MM.1S (cell line): ENCODE measurements around the gene PPP1R12B.
"Not testable (repeated sequence)": the region's sequence is repeated elsewhere in the genome, so short reads cannot be mapped to it uniquely, and the experiment has no call there.

Experiments
- DNase-seq: peaks from one replicate; pipeline ENCODE4 v3.0.0-alpha.2; 2015
- H2AFZ ChIP-seq: fragments of 300-600 bp; sonication (generic); 2 replicates; pipeline ENCODE4 v1.6.0; 2016; ENCODE audit warnings: antibody characterized with exemption, low read length
- H3F3A ChIP-seq: fragments of 300-600 bp; sonication (generic); 2 replicates; pipeline ENCODE4 v1.6.1; 2016; ENCODE audit warnings: mild to moderate bottlenecking, antibody characterized with exemption, low read length, moderate library complexity, mixed read lengths; ENCODE audit not compliant: insufficient read depth
- H3K27ac ChIP-seq: fragments of 300-600 bp; sonication (generic); 2 replicates; pipeline ENCODE4 v1.5.1; 2016; ENCODE audit warnings: mild to moderate bottlenecking, low read length
- H3K27me3 ChIP-seq: fragments of 300-600 bp; sonication (generic); replicated peaks from 2 replicates; pipeline ENCODE4 v1.6.0; 2016; ENCODE audit warnings: low read length; ENCODE audit not compliant: insufficient read depth
- H3K36me3 ChIP-seq: fragments of 300-600 bp; sonication (generic); replicated peaks from 2 replicates; pipeline ENCODE4 v1.6.1; 2016; ENCODE audit warnings: mild to moderate bottlenecking, low read length, mixed read lengths; ENCODE audit not compliant: insufficient read depth
- H3K4me1 ChIP-seq: fragments of 300-600 bp; sonication (generic); 2 replicates; pipeline ENCODE4 v1.6.1; 2016; ENCODE audit warnings: low read length, mixed read lengths
- H3K4me2 ChIP-seq: fragments of 300-600 bp; sonication (generic); 2 replicates; pipeline ENCODE4 v1.6.0; 2016; ENCODE audit warnings: low read depth, low read length
- H3K4me3 ChIP-seq: fragments of 300-600 bp; sonication (generic); 2 replicates; pipeline ENCODE4 v1.5.1; 2016; ENCODE audit warnings: low read length, mixed read lengths
- H3K79me2 ChIP-seq: fragments of 300-600 bp; sonication (generic); 2 replicates; pipeline ENCODE4 v1.6.1; 2016; ENCODE audit warnings: mixed run types, low read length, mixed read lengths
- H3K9ac ChIP-seq: fragments of 300-600 bp; sonication (generic); 2 replicates; pipeline ENCODE4 v1.6.1; 2016; ENCODE audit warnings: low read length, mixed read lengths
- H3K9me2 ChIP-seq: fragments of 300-600 bp; sonication (generic); replicated peaks from 2 replicates; pipeline ENCODE4 v1.6.1; 2016; ENCODE audit warnings: mild to moderate bottlenecking, low read length, mixed read lengths; ENCODE audit not compliant: insufficient read depth
- H3K9me3 ChIP-seq: fragments of 300-600 bp; sonication (generic); replicated peaks from 2 replicates; pipeline ENCODE4 v1.6.1; 2016; ENCODE audit warnings: mild to moderate bottlenecking, low read length, mixed read lengths; ENCODE audit not compliant: insufficient read depth
- H4K20me1 ChIP-seq: fragments of 300-600 bp; sonication (generic); 2 replicates; pipeline ENCODE4 v1.6.1; 2016; ENCODE audit warnings: mild to moderate bottlenecking, low read length, moderate library complexity, mixed read lengths; ENCODE audit not compliant: insufficient read depth
- EZH2 ChIP-seq: fragments of 300-600 bp; sonication (generic); optimal IDR thresholded peaks from 2 replicates; pipeline ENCODE3; 2017; ENCODE audit warnings: low read depth, mild to moderate bottlenecking, antibody characterized with exemption, low read length, mixed read lengths
- EZH2phosphoT487 ChIP-seq: fragments of 300-600 bp; sonication (generic); IDR thresholded peaks from 2 replicates; pipeline ENCODE4 v1.6.1; 2018; ENCODE audit warnings: antibody characterized with exemption, low read length
- TF ChIP-seq, protein P1 (sequence below): fragments of 300-600 bp; sonication (generic); IDR thresholded peaks from 2 replicates; pipeline ENCODE4 v1.5.1; 2016; ENCODE audit warnings: antibody characterized with exemption, low read length, mixed read lengths

Gene PPP1R12B

GRCh38 chr1:202365092-202365815, 16.8 kb downstream of the PPP1R12B start:
- Histone ChIP-seq H3K27ac (no peak overlapping the region), H3K36me3 (no peaks in the 10 kb centered on the region), H4K20me1 (peaks cover 3% of the 10 kb centered on the region; the same call in 1 of the 2 replicates), H3K79me2 (peaks cover 79% of the 10 kb centered on the region), H3K4me2 (no peak overlapping the region), H2AFZ (no peak overlapping the region), H3K27me3 (no peaks in the 10 kb centered on the region), H3K9me2 (no peaks in the 10 kb centered on the region), H3K4me1 (no peaks in the 10 kb centered on the region), H3K9me3 (no peaks in the 10 kb centered on the region), H3K4me3 (no peak overlapping the region), H3K9ac (no peak overlapping the region), H3F3A (no peaks in the 10 kb centered on the region)
- TF ChIP-seq EZH2phosphoT487 = no peak
- TF ChIP-seq, protein P1, sequence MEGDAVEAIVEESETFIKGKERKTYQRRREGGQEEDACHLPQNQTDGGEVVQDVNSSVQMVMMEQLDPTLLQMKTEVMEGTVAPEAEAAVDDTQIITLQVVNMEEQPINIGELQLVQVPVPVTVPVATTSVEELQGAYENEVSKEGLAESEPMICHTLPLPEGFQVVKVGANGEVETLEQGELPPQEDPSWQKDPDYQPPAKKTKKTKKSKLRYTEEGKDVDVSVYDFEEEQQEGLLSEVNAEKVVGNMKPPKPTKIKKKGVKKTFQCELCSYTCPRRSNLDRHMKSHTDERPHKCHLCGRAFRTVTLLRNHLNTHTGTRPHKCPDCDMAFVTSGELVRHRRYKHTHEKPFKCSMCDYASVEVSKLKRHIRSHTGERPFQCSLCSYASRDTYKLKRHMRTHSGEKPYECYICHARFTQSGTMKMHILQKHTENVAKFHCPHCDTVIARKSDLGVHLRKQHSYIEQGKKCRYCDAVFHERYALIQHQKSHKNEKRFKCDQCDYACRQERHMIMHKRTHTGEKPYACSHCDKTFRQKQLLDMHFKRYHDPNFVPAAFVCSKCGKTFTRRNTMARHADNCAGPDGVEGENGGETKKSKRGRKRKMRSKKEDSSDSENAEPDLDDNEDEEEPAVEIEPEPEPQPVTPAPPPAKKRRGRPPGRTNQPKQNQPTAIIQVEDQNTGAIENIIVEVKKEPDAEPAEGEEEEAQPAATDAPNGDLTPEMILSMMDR = no peak
- no peak for TF ChIP-seq EZH2
- no peak for DNase-seq

- H3K4me1 ChIP-seq = no peaks in the 10 kb centered on the region
- peaks cover 78% of the 10 kb centered on the region for H3K79me2 ChIP-seq
- TF ChIP-seq EZH2phosphoT487 (no peak), EZH2 (no peak)
- TF ChIP-seq, protein P1 = no peak
- H2AFZ ChIP-seq = no peak overlapping the region
- H3K9me3 ChIP-seq = no peaks in the 10 kb centered on the region
- no peak overlapping the region for H3K27ac ChIP-seq
- no peak overlapping the region for H3K4me3 ChIP-seq
- no peaks in the 10 kb centered on the region for H3K36me3 ChIP-seq
- H4K20me1 ChIP-seq = peaks cover 3% of the 10 kb centered on the region; the same call in 1 of the 2 replicates
- H3K4me2 ChIP-seq = no peak overlapping the region
- no peaks in the 10 kb centered on the region for H3K27me3 ChIP-seq
- H3K9me2 ChIP-seq = no peaks in the 10 kb centered on the region
- H3F3A ChIP-seq = no peaks in the 10 kb centered on the region
- DNase-seq = no peak
- H3K9ac ChIP-seq = no peak overlapping the region
These were observed 18.8 kb downstream of the PPP1R12B start for GRCh38 chr1:202367271-202367670.

- not testable (repeated sequence) for H3K27ac ChIP-seq, DNase-seq, H3K36me3 ChIP-seq, H3K9me3 ChIP-seq, H3F3A ChIP-seq, H3K9me2 ChIP-seq, H3K4me3 ChIP-seq, H3K4me2 ChIP-seq, H2AFZ ChIP-seq, H3K27me3 ChIP-seq, H3K9ac ChIP-seq, H3K4me1 ChIP-seq, H4K20me1 ChIP-seq
- H3K79me2 ChIP-seq = peaks cover 70% of the 10 kb centered on the region
These were observed 22.4 kb downstream of the PPP1R12B start for GRCh38 chr1:202370906-202371305.

DNA sequence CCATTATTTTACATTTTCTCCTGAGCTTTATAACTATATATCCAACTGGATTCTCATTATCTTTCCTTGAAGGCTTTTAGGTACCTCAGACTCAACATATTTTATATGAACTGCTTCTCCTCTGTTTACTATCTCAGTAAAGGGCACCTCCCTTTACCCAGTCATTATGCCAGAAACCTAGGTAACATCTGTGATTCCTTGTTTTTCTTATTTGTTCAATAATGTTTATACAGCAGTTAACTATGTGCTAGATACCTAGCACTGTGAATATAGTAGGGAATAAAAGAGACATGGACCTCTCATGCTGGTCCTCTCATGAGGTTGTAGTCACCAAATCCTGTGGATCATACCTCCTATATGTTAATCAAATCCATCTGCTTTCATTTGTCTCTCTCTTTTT, 25.6 kb downstream of the PPP1R12B start:
- no peak overlapping the region for H2AFZ ChIP-seq
- 0 out of 2 replicates have a peak, but pooled peaks cover 5% of the 10 kb centered on the region for H3F3A ChIP-seq
- H3K79me2 ChIP-seq = peaks cover 76% of the 10 kb centered on the region

DNA sequence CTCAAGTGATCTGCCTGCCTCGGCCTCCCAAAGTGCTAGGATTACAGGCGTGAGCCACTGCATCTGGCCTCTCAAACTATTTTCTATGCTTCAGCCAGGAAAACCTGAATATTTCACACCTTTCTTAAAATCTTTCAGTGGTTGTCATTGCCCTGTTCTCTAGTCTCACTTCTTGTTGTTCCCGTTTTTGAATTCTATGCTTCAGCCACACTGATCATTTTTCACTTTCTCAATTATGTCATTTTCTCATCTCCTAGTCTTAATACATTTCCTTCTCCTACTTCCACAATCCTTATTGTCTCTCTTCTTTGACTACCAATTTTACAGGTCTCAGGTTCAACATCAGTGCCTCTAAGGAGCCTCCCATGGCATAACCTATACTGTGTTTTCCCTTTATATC, 26.7 kb downstream of the PPP1R12B start:
- H4K20me1 ChIP-seq, H3F3A ChIP-seq, H3K9me3 ChIP-seq, H2AFZ ChIP-seq, H3K27me3 ChIP-seq, H3K36me3 ChIP-seq, H3K4me3 ChIP-seq, H3K4me2 ChIP-seq, DNase-seq, H3K9ac ChIP-seq, H3K27ac ChIP-seq, H3K9me2 ChIP-seq: not testable (repeated sequence)
- H3K79me2 ChIP-seq = peaks cover 70% of the 10 kb centered on the region
- H3K4me1 ChIP-seq = peaks cover 12% of the 10 kb centered on the region; the same call in 1 of the 2 replicates

More for the DNA sequence above, 25.6 kb downstream of the PPP1R12B start:
- no peak overlapping the region for H3K4me2 ChIP-seq
- H3K27ac ChIP-seq = no peak overlapping the region
- H3K4me3 ChIP-seq = no peak overlapping the region
- no peaks in the 10 kb centered on the region for H3K36me3 ChIP-seq
- H3K9me2 ChIP-seq = no peaks in the 10 kb centered on the region
- H3K4me1 ChIP-seq = 0 out of 2 replicates have a peak, but pooled peaks cover 3% of the 10 kb centered on the region
- no peak for DNase-seq
- H3K9ac ChIP-seq = no peak overlapping the region
- H3K9me3 ChIP-seq = no peaks in the 10 kb centered on the region
- H4K20me1 ChIP-seq = peaks cover 3% of the 10 kb centered on the region; the same call in 1 of the 2 replicates
- no peaks in the 10 kb centered on the region for H3K27me3 ChIP-seq
- TF ChIP-seq EZH2phosphoT487 (no peak), EZH2 (no peak)
- TF ChIP-seq, protein P1 = no peak
